ENCODE results near the gene MACC1. TPM values are rescaled to one million over a fixed set of nuclear protein-coding genes. Genes with fewer than 3 reads are reported as not detected.

Gene MACC1
- total and polyA plus RNA-seq, 2 of the 13 experiments (the other 11 are each of a cell fraction or from before 2014, with no cell fraction given), result 0.04 TPM; not detected in 1

- TF ChIP-seq ZNF318 (CRISPR knock-in tag; IDR thresholded peaks at IDR 0.05) (no peak), BCL6 (CRISPR knock-in tag; IDR thresholded peaks at IDR 0.05) (peak; percentile 78), IKZF5 (CRISPR knock-in tag; IDR thresholded peaks at IDR 0.05) (peak; percentile 95), TBX3 (IDR thresholded peaks at IDR 0.05; ENCODE audit: borderline replicate concordance) (peak; percentile 73; the same call in 1 of the 2 replicates), ARID4A (CRISPR knock-in tag; IDR thresholded peaks at IDR 0.05; ENCODE audit: borderline replicate concordance) (peak; percentile 50; the same call in 1 of the 2 replicates), ISX (CRISPR knock-in tag; conservative IDR thresholded peaks at IDR 0.05) (no peak), ZNF740 (CRISPR knock-in tag; IDR thresholded peaks at IDR 0.05) (no peak), FOXJ3 (CRISPR knock-in tag; IDR thresholded peaks at IDR 0.05; ENCODE audit: borderline replicate concordance) (peak; percentile 88), KDM3A (CRISPR knock-in tag; IDR thresholded peaks at IDR 0.05; ENCODE audit: low read depth) (peak; percentile 23; the same call in 1 of the 2 replicates), CBFB (CRISPR knock-in tag; IDR thresholded peaks at IDR 0.05) (peak; percentile 99), ZNF552 (CRISPR knock-in tag; IDR thresholded peaks at IDR 0.05; ENCODE audit: borderline replicate concordance) (peak; percentile 72; the same call in 1 of the 2 replicates), KDM5A (IDR thresholded peaks at IDR 0.05; ENCODE audit: borderline replicate concordance, low read length) (no peak), ZNF230 (CRISPR knock-in tag; IDR thresholded peaks at IDR 0.05) (no peak; the same call in 1 of the 2 replicates), CEBPB (IDR thresholded peaks at IDR 0.05; ENCODE audit: borderline replicate concordance, low read depth, low read length) (peak; percentile 87)
Measured at GRCh38 chr7:20219446-20220292, 2.5 kb upstream of the MACC1 start (continued).
